Neural cell (in vitro differentiated cells): Measurements from ENCODE around the gene SLC27A1. TPM values are rescaled to one million over a fixed set of nuclear protein-coding genes. Genes with fewer than 3 reads are reported as not detected.

Experiments used
- H2AFZ ChIP-seq: fragments of 200-600, 300-800 bp; sonication (generic), shearing (Covaris generic); 2 replicates; pipeline ENCODE4 v1.6.0; 2014; ENCODE audit warnings: low read depth, mild to moderate bottlenecking, antibody characterized with exemption, low read length, moderate library complexity
- H3F3A ChIP-seq: fragments of 200-600 bp; shearing (Covaris generic); 2 replicates; pipeline ENCODE4 v1.6.1; 2016; ENCODE audit warnings: mild to moderate bottlenecking, moderate library complexity, mixed read lengths, antibody characterized with exemption, low read length; ENCODE audit not compliant: insufficient read depth, poor library complexity, severe bottlenecking
- H3K27ac ChIP-seq: fragments of 200-600, 300-800 bp; sonication (generic), shearing (Covaris generic); 2 replicates; pipeline ENCODE4 v1.5.1; 2014; ENCODE audit warnings: mild to moderate bottlenecking, low read length, moderate library complexity
- H3K27me3 ChIP-seq: fragments of 300-800, 200-600 bp; sonication (generic), shearing (Covaris generic); 2 replicates; pipeline ENCODE4 v1.6.0; 2014; ENCODE audit warnings: mild to moderate bottlenecking, low read depth, low read length, moderate library complexity; ENCODE audit not compliant: insufficient read depth
- H3K36me3 ChIP-seq: fragments of 300-800, 200-600 bp; sonication (generic), shearing (Covaris generic); 2 replicates; pipeline ENCODE4 v1.5.1; 2014; ENCODE audit warnings: mild to moderate bottlenecking, antibody characterized with exemption, low read length, moderate library complexity; ENCODE audit not compliant: insufficient read depth
- H3K4me2 ChIP-seq: fragments of 300-800, 200-600 bp; sonication (generic), shearing (Covaris generic); 2 replicates; pipeline ENCODE4 v1.6.0; 2014; ENCODE audit warnings: mild to moderate bottlenecking, low read length
- H3K4me3 ChIP-seq: fragments of 300-800, 200-600 bp; sonication (generic), shearing (Covaris generic); 2 replicates; pipeline ENCODE4 v1.5.1; 2014; ENCODE audit warnings: mild to moderate bottlenecking, low read length, moderate library complexity
- H3K79me2 ChIP-seq: fragments of 200-600 bp; shearing (Covaris generic); replicated peaks from 2 replicates; pipeline ENCODE4 v1.6.0; 2014; ENCODE audit warnings: mild to moderate bottlenecking, low read length, moderate library complexity; ENCODE audit not compliant: insufficient read depth
- H3K9ac ChIP-seq: fragments of 300-800, 200-600 bp; sonication (generic), shearing (Covaris generic); 2 replicates; pipeline ENCODE4 v1.6.1; 2016; ENCODE audit warnings: mild to moderate bottlenecking, low read length, mixed read lengths
- H3K9me2 ChIP-seq: fragments of 200-600 bp; shearing (Covaris generic); 2 replicates; pipeline ENCODE4 v1.6.1; 2016; ENCODE audit warnings: mild to moderate bottlenecking, low read length, mixed read lengths; ENCODE audit not compliant: insufficient read depth
- H3K9me3 ChIP-seq: fragments of 200-600, 300-800 bp; sonication (generic), shearing (Covaris generic); 2 replicates; pipeline ENCODE4 v1.6.1; 2016; ENCODE audit warnings: mild to moderate bottlenecking, mixed run types, low read length, moderate library complexity, mixed read lengths
- H4K20me1 ChIP-seq: fragments of 200-600 bp; shearing (Covaris generic); 2 replicates; pipeline ENCODE4 v1.6.1; 2016; ENCODE audit warnings: mild to moderate bottlenecking, mixed run types; ENCODE audit not compliant: insufficient read depth
- EP300 ChIP-seq: fragments of 450-650 bp; conservative IDR thresholded peaks from 2 replicates; pipeline ENCODE4 v1.6.1; 2014; ENCODE audit warnings: antibody characterized with exemption, mild to moderate bottlenecking, moderate library complexity; ENCODE audit not compliant: poor library complexity, severe bottlenecking
- POLR2AphosphoS5 ChIP-seq: IDR thresholded peaks from 2 replicates; pipeline ENCODE4 v1.6.1; 2012
- REST ChIP-seq: IDR thresholded peaks from 2 replicates; pipeline ENCODE4 v1.6.1; 2012; ENCODE audit warnings: borderline replicate concordance
- SMC3 ChIP-seq: fragments of 450-650 bp; conservative IDR thresholded peaks from 2 replicates; pipeline ENCODE4 v1.6.1; 2014; ENCODE audit warnings: antibody characterized with exemption, mild to moderate bottlenecking, moderate library complexity; ENCODE audit not compliant: poor library complexity
- TAF1 ChIP-seq: IDR thresholded peaks from 2 replicates; pipeline ENCODE4 v1.6.1; 2012; ENCODE audit warnings: low read depth
- polyA plus RNA-seq: library from polyadenylated mRNA; depleted of rRNA; stranded (reverse); fragments of >200 nt; gene quantifications from 2 replicates; pipeline ENCODE4 v1.2.3, GENCODE V29; 2014
- TF ChIP-seq, protein P1 (sequence below): fragments of 450-650 bp; IDR thresholded peaks from 2 replicates; pipeline ENCODE4 v1.5.1; 2014; ENCODE audit warnings: antibody characterized with exemption, mild to moderate bottlenecking, moderate library complexity; ENCODE audit not compliant: poor library complexity, severe bottlenecking

SLC27A1 gene
- polyA plus RNA-seq, 1 donor from 2014 or later, result 22.0 TPM

GRCh38 chr19:17489392-17490030 lies 19.2 kb downstream of the SLC27A1 start:
- no peak overlapping the region for H3K4me2 ChIP-seq
- TF ChIP-seq EP300 (no peak), SMC3 (no peak), REST (no peak), TAF1 (no peak)
- TF ChIP-seq, protein P1, sequence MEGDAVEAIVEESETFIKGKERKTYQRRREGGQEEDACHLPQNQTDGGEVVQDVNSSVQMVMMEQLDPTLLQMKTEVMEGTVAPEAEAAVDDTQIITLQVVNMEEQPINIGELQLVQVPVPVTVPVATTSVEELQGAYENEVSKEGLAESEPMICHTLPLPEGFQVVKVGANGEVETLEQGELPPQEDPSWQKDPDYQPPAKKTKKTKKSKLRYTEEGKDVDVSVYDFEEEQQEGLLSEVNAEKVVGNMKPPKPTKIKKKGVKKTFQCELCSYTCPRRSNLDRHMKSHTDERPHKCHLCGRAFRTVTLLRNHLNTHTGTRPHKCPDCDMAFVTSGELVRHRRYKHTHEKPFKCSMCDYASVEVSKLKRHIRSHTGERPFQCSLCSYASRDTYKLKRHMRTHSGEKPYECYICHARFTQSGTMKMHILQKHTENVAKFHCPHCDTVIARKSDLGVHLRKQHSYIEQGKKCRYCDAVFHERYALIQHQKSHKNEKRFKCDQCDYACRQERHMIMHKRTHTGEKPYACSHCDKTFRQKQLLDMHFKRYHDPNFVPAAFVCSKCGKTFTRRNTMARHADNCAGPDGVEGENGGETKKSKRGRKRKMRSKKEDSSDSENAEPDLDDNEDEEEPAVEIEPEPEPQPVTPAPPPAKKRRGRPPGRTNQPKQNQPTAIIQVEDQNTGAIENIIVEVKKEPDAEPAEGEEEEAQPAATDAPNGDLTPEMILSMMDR, result no peak

DNA sequence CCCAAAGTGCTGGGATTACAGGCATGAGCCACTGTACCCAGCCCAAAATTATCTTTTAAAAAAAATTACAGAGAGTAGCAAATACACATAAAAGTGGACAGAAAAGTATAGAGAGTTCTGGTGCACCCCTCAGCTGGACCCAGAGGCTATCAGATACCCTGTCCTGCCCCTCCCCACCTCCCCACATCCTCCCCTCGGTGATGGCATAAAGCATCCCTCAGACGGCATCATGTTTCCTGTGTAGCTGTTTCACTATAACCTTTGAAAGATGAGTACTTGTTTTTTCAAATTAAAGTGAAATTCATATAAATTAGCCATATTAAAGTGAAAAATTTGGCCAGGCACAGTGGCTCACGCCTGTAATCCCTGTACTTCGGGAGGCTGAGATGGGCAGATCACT lies 20.1 kb downstream of the SLC27A1 start:
- H3K79me2 ChIP-seq, result no peaks in the 10 kb centered on the region
- H3K27me3 ChIP-seq, result no peaks in the 10 kb centered on the region
- no peak overlapping the region for H3K4me2 ChIP-seq
- no peaks in the 10 kb centered on the region for H3K9me2 ChIP-seq
- H4K20me1 ChIP-seq, result no peaks in the 10 kb centered on the region
- TF ChIP-seq REST, result no peak
- TF ChIP-seq TAF1, result no peak
- TF ChIP-seq POLR2AphosphoS5, result no peak
- H3K36me3 ChIP-seq, result no peaks in the 10 kb centered on the region
- no peak overlapping the region for H3K4me3 ChIP-seq
- H3K9me3 ChIP-seq, result no peaks in the 10 kb centered on the region
- no peaks in the 10 kb centered on the region for H3F3A ChIP-seq
- no peak overlapping the region for H2AFZ ChIP-seq
- no peak overlapping the region for H3K9ac ChIP-seq
- no peak overlapping the region for H3K27ac ChIP-seq

More at GRCh38 chr19:17489392-17490030, 19.2 kb downstream of the SLC27A1 start:
- Histone ChIP-seq H3K9me2 (no peaks in the 10 kb centered on the region), H3F3A (no peaks in the 10 kb centered on the region), H3K27ac (no peak overlapping the region), H3K36me3 (no peaks in the 10 kb centered on the region), H3K27me3 (no peaks in the 10 kb centered on the region), H3K9me3 (no peaks in the 10 kb centered on the region), H3K79me2 (no peaks in the 10 kb centered on the region), H2AFZ (no peak overlapping the region), H4K20me1 (no peaks in the 10 kb centered on the region), H3K9ac (no peak overlapping the region), H3K4me3 (no peak overlapping the region)
